GM19240 (cell line): ENCODE results near the gene OST4.
A peak's percentile ranks its signal among the peaks of the same experiment; 100 is the strongest.

Source experiments
- DNase-seq: peaks from one replicate; pipeline ENCODE4 v3.0.0; 2011; ENCODE audit warnings: low spot score; ENCODE audit not compliant: insufficient read length

OST4 gene

DNA sequence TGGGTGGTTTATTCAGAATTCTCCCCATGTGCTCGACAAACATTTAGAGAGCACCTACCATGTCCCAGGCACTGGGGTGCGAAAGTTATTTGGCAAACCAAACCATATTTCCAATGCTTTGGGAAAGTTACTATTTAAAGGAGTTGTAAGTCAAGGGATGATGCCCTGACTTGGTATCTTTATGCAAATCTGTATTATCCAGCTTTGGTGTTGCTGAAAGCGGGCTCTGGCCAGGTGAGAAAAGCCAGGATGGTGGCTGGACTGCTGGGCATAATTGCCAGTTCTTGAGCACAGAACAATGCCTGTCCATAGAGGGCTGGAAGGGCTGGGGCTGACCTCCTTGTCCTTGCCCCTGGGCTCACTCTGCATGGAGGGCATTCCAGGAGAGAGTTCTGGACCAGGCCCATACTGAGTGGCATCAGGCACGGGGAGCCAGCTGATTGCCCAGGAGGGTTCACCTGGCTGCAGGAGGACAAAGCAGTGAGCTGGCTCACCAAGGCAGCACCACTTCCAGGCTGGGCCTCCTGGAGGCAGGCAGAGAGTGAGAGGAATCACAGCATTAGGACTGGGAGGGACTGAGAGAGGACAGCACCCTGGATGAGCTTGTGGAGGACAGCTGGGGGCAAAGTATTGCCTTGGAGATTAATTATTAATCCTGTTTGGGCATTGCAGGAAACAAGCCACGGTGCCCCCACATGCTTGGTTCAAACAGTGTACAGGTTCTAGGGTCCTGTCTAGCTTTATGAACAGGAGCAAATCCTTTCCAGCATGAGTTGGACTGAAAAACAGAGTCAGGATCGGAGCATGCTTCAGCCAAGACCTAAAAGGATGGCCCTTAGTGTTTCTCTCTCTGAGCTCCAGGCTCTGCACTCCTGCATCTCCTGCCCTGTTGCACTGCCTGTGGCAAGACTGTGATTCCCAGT is 22.2 kb upstream of the OST4 start:
- no peak for DNase-seq

DNA sequence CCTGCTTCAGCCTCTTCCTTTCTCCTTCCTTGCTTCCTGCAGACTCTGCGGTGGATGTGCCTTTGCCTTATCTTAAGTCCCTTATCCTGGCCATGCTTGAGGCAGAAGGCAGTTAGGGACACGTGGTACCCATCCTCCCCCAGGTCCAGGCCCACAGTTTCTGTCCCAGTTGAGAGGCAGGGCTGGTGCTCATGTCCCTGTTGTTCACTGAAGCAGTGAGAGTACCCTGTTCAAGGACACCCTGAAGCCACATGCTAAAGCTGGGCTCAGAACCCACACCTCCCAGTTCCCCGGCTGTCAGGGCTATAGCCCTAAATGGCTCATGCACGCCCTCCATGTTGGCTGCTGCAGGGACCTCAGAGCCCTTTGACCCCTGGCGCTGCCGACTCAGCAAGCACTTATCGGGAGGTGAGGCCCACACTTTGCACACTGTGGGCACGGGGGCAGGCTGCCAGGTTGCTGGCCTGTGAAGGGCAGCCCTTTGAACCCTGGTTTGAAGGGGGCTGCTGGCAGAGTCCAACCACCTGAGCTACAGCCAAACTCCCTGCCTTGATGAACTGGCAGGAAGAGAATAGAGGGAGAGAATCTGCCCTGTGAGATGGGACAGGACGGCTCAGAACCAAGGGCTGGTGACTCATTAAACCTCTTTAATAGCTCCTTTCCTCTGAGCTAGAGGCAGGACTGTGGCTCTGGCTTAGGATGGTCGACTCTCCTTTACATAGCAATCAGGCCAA is 21.4 kb upstream of the OST4 start:
- DNase-seq: no peak

DNA sequence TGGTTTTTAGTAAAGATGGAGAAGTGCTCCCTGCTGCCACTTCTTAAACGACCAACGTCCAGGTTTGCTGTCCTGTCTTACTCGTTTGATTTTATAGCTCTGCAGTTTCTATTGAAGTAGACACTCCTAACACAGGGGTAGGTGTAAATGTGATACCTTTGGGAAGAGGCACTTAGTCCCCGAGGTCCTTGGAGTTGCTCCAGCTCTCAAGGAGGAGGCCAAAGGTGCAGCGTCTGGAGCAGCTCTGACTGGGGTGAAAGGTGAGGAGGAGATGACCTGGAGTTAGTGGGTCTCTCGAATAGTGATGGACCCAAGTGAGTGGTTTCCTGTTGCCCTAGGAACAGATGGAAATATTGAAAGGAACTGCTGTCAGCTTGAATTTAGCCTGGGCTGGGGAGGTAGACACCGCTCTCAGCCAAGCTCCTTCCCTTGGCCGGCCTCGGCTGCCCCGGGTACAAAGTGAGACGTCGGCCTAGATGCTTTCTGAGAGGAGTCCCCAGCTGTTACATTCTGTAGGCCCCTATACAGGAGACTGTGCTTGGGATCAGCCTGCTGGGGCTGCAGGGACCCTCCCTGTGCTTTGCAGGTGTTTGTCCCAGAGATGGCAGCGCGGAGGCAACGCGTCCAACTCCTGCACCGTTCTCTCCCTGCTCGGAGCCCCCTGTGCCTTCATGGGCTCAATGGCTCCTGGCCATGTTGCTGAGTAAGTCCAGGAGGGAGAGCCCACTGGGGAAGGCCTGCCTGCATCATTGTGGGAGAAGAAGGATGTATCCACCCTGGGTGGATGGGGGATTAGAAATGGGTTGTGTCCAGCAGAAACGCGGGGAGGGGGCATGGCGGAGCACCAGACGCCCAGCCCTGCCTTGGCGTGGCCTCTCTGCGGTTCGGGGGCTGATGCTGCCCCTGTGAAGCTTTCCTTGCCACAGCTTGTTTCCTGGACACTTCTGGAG is 20.6 kb upstream of the OST4 start:
- DNase-seq: no peak

DNA sequence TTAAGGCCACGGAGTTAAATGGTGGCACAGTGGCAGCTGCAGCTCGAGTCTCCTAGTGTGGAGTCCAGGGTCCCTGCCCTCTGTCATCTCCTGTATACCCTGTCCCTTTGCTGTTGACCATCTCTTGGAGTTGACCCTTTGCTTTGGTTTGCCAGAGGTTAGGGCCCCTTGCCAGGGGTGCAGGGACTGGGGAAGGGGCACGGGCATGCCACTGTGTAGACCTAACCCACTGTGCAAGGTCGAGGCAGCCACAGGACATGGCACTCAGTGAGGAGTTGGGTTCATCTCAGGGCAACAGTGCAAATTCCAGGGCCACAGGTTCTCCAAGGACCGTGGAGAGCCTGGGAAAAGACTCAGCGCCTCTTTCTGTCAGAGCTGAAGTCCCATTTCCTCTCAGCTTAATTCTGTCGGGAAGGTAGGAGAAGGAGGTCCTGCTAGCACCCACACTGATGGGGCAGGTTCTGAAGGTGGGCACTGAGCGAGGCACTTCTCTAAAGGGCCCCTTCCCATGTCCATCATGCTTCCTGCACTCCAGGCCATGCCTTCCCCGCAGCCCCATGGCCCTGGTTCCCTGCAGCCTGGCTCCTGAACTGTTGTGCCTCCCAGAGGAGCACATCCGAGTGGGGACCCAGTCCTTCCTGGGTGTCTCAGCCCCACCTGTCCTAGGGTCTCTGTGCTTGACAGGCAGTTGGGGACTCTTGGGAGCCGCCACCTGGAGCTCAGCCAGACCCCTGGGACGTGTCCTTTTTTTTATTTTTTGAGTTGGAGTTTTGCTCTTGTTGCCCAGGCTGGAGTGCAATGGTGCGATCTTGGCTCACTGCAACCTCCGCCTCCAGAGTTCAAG is 17.9 kb upstream of the OST4 start:
- DNase-seq: no peak

DNA sequence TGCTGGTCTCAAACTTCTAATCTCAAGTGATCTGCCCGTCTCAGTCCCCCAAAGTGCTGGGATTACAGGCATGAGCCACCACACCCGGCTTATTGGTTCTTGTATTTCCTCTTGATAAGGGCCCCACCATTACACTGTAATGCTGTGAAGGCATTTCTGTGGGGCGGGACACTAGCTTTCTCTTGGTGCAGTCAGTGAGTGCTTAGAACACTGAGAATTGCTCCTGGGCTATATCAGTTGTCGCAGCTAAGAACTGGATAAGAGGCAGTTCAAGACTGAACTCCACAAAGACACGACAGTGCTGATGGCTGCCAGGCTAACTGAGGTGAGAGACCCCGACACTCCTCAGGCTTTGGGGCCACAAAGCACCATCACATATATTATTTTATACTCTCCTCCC is 17.2 kb upstream of the OST4 start:
- no peak for DNase-seq

DNA sequence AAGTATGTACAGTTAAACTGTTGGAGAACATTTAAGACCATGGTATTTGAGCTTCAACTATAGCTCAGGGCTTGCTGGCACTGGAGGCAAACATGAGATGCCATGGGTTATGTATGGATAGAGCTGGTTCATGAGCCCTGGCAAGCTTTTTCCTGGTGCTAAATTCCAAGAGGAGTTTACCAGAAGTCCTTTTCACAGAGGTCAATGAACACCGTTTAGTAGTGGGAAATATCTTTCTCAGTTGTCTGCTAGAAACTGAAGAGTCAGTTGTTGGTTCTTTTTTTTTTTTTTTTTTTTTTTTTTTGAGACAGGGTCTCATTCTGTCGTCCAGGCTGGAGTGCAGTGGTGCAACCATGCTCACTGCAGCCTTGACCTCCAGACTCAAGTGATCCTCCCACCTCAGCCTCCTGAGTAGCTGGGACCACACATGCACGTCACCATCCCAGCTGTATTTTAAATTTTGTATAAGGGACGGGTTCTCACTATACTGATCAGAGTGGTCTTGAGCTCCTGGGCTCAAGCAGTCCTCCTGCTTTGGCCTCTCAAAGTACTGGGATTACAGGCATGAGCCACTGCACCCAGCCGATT is 16.5 kb upstream of the OST4 start:
- no peak for DNase-seq

DNA sequence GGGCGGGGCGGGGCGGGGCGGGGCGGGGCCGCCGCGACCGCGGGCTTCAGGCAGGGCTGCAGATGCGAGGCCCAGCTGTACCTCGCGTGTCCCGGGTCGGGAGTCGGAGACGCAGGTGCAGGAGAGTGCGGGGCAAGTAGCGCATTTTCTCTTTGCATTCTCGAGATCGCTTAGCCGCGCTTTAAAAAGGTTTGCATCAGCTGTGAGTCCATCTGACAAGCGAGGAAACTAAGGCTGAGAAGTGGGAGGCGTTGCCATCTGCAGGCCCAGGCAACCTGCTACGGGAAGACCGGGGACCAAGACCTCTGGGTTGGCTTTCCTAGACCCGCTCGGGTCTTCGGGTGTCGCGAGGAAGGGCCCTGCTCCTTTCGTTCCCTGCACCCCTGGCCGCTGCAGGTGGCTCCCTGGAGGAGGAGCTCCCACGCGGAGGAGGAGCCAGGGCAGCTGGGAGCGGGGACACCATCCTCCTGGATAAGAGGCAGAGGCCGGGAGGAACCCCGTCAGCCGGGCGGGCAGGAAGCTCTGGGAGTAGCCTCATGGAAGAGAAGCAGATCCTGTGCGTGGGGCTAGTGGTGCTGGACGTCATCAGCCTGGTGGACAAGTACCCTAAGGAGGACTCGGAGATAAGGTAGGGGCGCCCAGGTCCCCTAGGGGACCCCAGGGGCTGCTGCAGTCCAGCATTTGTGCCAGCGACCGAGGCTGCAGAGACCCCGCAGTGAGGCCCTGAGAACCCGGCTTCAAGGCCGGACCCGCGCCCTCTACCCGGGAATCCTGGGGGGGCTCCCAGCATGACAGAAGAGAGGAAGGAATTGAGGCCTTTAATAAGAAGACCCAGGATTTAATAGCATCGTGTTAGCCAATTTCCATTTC is 15.5 kb upstream of the OST4 start, which contains the start of gene KHK:
KHK (plus strand) TSS at position 49 of the 870 bp plus-strand sequence; CDS start at position 537, 488 bp downstream.
- peak; percentile 22 for DNase-seq

DNA sequence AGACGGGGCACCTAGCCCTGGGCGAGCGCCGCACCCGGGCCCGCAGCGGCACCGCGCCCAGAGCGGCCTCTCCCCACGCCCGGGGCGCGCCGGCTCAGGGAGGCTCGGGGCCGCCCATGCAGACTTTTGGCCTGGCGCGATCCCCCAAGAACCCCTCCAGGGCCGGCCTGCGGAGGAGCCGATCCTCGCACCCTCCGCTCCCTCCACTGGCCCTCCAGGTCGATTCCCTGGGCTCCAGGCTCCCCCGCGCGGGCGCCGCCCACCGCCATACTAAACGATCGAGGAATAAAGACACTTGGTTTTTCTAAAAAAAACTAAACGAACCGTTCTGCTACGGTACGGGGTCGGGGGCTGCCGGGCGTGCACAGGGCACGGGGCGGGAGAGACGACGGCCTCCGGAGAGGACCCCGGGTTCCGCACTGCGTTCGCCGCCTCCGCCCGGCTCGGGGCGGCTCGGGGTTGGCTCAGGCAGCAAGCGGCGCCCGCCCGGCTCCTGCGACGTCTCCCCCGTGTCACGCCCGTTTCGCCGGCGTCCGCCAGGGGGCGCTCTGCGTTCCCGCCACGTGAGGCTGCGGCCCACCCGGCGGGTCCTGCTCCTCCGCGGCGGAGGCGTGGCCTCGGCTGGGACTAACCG is 14.8 kb upstream of the OST4 start:
- DNase-seq: peak; percentile 91

DNA sequence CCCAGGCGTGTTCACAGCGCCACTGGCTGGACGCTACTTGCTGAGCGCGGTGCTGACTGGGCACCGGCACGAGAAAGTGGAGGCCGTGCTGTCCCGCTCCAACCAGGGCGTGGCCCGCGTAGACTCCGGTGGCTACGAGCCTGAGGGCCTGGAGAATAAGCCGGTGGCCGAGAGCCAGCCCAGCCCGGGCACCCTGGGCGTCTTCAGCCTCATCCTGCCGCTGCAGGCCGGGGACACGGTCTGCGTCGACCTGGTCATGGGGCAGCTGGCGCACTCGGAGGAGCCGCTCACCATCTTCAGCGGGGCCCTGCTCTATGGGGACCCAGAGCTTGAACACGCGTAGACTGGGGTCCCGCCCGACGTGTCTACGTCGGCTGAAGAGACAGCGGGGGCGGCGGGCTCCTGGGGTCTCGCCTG is 14.2 kb upstream of the OST4 start:
- DNase-seq: no peak

DNA sequence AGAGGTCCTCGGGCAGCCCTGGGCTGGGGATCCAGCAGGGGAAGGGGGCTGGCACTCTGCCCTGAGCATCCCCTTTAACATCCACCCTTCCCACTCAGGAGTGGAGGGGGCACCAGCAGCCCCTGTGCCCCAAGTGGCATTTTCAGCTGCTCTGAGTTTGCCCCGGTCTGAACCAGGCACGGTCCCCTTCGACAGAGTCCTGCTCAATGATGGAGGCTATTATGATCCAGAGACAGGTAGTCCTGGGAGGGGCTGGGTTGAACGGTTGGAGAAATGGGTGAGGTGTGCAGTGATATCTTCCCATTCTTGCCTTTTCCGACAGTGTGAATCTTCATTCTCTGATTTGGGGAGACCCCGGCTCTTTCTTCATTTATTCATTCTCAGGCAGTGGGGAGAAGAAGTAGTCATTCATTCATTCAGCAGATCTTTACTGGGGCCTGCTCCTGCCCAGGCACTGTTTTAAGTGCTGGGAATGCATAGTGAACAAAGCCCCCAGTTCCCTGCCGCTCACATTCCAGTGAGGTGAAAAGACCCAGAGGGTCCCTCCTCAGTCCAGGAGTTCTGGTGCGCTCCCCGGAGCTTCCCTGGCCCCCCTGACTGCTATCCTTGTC is 13.7 kb upstream of the OST4 start:
- DNase-seq: no peak

DNA sequence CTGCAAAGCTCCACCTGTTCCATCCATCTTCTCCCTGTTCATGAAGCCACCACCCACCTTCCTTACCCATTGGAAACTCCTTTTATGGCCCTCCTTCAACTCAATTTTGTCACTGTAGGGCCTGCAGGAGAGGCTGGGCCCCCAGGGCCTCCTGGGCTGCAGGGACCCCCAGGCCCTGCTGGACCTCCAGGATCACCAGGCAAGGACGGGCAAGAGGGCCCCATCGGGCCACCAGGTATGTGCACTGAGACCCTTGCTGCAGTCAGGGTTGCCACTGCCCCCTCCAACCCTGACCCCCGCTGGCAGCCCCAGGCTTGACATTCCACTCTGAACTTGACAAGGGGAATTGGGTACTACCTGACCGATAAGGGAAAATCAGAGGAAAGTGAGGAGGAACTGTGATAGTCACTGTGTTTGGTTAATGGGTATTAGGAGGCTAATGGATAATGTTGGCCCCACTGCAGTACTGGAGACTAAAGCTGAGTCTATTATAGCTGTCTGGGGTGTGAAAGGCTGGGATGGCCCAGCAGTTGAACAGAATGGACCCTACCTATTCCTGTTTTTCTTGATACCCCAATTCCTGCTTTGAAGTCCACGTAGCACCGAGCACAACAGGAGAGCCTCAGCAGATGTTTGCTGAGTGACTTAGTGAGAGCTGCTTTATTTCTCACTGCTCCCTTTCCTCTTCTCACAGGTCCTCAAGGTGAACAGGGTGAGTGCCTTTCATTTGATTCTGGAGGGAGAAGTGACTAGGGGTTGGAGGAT is 13.0 kb upstream of the OST4 start:
- DNase-seq: no peak

DNA sequence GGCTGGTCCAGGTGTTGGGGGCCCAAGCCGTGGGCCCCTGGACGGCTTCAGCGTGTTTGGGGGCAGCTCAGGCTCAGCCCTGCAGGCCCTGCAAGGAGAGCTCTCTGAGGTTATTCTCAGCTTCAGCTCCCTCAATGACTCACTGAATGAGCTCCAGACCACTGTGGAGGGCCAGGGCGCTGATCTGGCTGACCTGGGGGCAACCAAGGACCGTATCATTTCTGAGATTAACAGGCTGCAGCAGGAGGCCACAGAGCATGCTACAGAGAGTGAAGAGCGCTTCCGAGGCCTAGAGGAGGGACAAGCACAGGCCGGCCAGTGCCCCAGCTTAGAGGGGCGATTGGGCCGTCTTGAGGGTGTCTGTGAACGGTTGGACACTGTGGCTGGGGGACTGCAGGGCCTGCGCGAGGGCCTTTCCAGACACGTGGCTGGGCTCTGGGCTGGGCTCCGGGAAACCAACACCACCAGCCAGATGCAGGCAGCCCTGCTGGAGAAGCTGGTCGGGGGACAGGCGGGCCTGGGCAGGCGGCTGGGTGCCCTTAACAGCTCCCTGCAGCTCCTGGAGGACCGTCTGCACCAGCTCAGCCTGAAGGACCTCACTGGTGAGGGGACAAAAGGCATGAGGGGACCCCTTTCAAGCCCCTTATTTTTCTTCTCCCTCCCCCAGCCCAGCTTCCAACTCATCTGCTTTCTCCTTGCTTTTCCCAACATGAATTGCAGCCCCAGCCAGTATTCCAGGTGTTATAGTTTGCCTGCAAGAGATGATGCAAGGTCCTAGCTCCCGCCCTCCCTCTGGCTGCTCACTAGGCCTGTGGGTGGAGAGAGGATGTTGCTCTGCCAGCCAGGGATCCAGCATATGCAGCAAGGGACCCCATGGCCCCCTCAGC is 12.2 kb upstream of the OST4 start:
- DNase-seq: no peak

DNA sequence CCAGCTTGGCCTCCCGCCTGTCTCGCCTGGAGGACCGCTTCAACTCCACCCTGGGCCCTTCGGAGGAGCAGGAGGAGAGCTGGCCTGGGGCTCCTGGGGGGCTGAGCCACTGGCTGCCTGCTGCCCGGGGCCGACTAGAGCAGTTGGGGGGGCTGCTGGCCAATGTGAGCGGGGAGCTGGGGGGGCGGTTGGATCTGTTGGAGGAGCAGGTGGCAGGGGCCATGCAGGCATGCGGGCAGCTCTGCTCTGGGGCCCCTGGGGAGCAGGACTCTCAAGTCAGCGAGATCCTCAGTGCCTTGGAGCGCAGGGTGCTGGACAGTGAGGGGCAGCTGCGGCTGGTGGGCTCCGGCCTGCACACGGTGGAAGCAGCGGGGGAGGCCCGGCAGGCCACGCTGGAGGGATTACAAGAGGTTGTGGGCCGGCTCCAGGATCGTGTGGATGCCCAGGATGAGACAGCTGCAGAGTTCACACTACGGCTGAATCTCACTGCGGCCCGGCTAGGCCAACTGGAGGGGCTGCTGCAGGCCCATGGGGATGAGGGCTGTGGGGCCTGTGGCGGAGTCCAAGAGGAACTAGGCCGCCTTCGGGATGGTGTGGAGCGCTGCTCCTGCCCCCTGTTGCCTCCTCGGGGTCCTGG is 11.4 kb upstream of the OST4 start:
- no peak for DNase-seq

DNA sequence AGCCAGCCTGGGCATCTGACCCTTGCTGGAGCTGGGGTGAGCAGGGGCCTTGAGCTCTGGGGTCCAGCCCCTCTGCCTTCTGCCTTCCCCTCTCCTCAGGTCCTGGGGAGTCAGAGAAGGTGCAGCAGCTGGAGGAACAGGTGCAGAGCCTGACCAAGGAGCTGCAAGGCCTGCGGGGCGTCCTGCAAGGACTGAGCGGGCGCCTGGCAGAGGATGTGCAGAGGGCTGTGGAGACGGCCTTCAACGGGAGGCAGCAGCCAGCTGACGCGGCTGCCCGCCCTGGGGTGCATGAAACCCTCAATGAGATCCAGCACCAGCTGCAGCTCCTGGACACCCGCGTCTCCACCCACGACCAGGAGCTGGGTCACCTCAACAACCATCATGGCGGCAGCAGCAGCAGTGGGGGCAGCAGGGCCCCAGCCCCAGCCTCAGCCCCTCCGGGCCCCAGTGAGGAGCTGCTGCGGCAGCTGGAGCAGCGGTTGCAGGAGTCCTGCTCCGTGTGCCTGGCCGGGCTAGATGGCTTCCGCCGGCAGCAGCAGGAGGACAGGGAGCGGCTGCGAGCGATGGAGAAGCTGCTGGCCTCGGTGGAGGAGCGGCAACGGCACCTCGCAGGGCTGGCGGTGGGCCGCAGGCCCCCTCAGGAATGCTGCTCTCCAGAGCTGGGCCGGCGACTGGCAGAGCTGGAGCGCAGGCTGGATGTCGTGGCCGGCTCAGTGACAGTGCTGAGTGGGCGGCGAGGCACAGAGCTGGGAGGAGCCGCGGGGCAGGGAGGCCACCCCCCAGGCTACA is 10.7 kb upstream of the OST4 start:
- DNase-seq: no peak

DNA sequence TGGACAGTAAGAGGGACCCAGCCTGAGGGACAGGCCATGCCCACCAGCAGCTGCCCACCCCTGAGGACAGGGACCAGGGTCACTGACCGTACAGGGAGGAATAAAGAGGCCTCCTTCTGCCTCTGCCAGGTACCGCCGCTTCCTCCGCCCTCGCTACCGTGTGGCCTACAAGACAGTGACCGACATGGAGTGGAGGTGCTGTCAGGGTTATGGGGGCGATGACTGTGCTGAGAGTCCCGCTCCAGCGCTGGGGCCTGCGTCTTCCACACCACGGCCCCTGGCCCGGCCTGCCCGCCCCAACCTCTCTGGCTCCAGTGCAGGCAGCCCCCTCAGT is 9.1 kb upstream of the OST4 start:
- DNase-seq: no peak
